Measurements from ENCODE around the gene ECSIT. TPM values are rescaled to one million over a fixed set of nuclear protein-coding genes. Genes with fewer than 3 reads are reported as not detected.

Gene ECSIT
- total and polyA plus RNA-seq, 7 donors = 84.3 to 196 (median 113) TPM

GRCh38 chr19:11505032-11505503 lies 23.9 kb downstream of the ECSIT start:
- DNase-seq (peak; percentile 98 to 99), ATAC-seq (peak; percentile 92 to 95 (median 94))
- Histone ChIP-seq H3K9me3 (no peaks in the 10 kb centered on the region), H3K4me1 (peaks cover 4% of the 10 kb centered on the region), H3K4me3 (peak overlapping the region; percentile 84), H3K27ac (peak overlapping the region; percentile 93), H3K27me3 (ENCODE audit: insufficient read depth in 3 of 3, low read length in 2 of 3) (no peaks in the 10 kb centered on the region), H3K36me3 (ENCODE audit: insufficient read depth in 1 of 2, low read depth in 1 of 2) (peaks cover 0 to 7% of the 10 kb centered on the region in 2 donors)
- intact Hi-C loops (cut with DNase I) = loop anchor here in 1 of 2 donors (10.0 kb wide), 1 partner anchor 130 kb away; the partner anchor contains the start of gene SWSAP1
- 0 to 3% (median 2%) methylated on average over 15 to 33 of the region's 33 CpGs for WGBS, 3 donors
- no peak for TF ChIP-seq CTCF (IDR thresholded peaks at IDR 0.05)

GRCh38 chr19:11504502-11505031 lies 24.4 kb downstream of the ECSIT start:
- TF ChIP-seq CTCF (IDR thresholded peaks at IDR 0.05) = no peak
- Histone ChIP-seq H3K4me1 (peaks cover 4% of the 10 kb centered on the region), H3K36me3 (ENCODE audit: insufficient read depth in 1 of 2, low read depth in 1 of 2) (peaks cover 0 to 5% of the 10 kb centered on the region in 2 donors), H3K27me3 (ENCODE audit: insufficient read depth in 3 of 3, low read length in 2 of 3) (no peaks in the 10 kb centered on the region), H3K27ac (peak overlapping the region; percentile 93), H3K4me3 (peak overlapping the region; percentile 84), H3K9me3 (no peaks in the 10 kb centered on the region)
- intact Hi-C loops (cut with DNase I) = loop anchor here in 1 of 2 donors (10.0 kb wide), 1 partner anchor 130 kb away; the partner anchor contains the start of gene SWSAP1
- no peak for DNase-seq
- ATAC-seq = no peak
- WGBS, 3 donors = 36 to 47% (median 44%) methylated on average over 7 of the region's 7 CpGs

DNA sequence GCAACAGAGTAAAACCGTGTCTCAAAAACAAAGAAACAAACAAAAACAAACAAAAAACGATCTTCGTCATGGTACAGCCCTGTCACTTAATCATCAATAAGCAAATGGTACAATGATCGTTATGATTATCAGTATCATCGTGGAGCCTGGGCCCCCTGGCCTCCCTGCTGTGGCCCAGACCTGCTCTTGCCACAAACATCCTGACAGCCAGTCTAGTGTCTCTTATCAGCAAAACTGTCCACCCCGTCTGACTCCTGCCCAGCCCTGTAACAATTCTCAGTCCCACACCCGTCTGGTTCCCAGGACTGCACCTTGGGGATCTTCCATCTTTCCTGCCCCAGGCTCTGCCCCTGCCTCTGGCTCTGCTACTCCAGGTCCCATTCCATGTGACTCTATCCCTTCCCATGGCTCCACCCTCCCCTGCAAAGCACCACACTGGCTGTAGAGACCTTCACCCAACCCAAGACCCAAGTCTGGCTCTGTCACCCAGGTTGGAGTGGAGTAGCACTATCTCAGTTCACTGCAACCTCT lies 29.0 kb downstream of the ECSIT start:
- Histone ChIP-seq H3K27me3 (ENCODE audit: insufficient read depth in 3 of 3, low read length in 2 of 3) (no peaks in the 10 kb centered on the region), H3K27ac (no peak overlapping the region), H3K4me3 (no peak overlapping the region), H3K4me1 (no peaks in the 10 kb centered on the region), H3K36me3 (ENCODE audit: insufficient read depth in 1 of 2, low read depth in 1 of 2) (peaks cover 0 to 29% of the 10 kb centered on the region in 2 donors), H3K9me3 (no peaks in the 10 kb centered on the region)
- ATAC-seq = no peak
- whole genome bisulfite sequencing, 3 donors = 85 to 87% (median 85%) methylated on average over 7 of the region's 7 CpGs
- no peak for TF ChIP-seq CTCF (IDR thresholded peaks at IDR 0.05)
- intact Hi-C loops (cut with DNase I) = loop anchor here in 1 of 2 donors (5.0 to 10.0 kb wide), 2 partner anchors 87 to 125 kb away; partner anchors contain the start of gene SWSAP1
- DNase-seq = no peak

DNA sequence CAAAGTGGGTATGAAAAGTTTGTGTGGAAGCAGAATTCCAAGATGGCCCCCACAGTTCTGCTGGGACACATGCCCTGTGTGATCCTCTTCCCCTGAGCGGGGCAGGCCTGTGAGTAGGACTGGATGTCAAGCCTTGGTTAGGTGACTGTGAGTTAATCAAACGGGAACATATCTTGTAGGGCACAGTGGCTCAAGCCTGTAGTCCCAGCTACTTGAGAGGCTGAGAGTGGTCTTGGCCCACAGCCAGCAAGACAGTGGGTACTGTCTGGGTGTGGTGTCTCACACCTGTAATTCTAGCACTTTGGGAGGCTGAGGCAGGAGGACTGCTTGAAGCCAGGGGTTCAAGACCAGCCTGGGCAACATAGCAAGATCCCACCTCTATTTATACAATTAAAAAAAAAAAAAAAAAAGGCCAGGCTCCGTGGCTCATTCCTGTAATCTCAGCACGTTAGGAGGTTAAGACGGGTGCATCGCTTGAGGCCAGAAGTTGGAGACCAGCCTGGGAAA lies 29.7 kb downstream of the ECSIT start:
- WGBS, 3 donors = 82 to 91% (median 87%) methylated on average over 6 of the region's 6 CpGs
- no peak overlapping the region for H3K27ac ChIP-seq
- DNase-seq = no peak
- no peak for ATAC-seq
- H3K27me3 ChIP-seq (ENCODE audit: insufficient read depth in 3 of 3, low read length in 2 of 3) = no peaks in the 10 kb centered on the region
- intact Hi-C loops (cut with DNase I) = loop anchor here in 1 of 2 donors (5.0 kb wide), 1 partner anchor 88 kb away; no protein-coding TSS in a partner anchor
- no peak for TF ChIP-seq CTCF (IDR thresholded peaks at IDR 0.05)
- peaks cover 0 to 36% of the 10 kb centered on the region in 2 donors for H3K36me3 ChIP-seq (ENCODE audit: insufficient read depth in 1 of 2, low read depth in 1 of 2)
- H3K9me3 ChIP-seq = no peaks in the 10 kb centered on the region
- no peaks in the 10 kb centered on the region for H3K4me1 ChIP-seq
- no peak overlapping the region for H3K4me3 ChIP-seq
